OCI-LY1 (cell line): ENCODE data around the gene VTI1A.

ENCODE experiments used
- H2AFZ ChIP-seq: fragments of 200-600 bp; sonication (generic), shearing (Covaris generic); 2 replicates; pipeline ENCODE4 v1.6.0; 2014; ENCODE audit warnings: antibody characterized with exemption, mild to moderate bottlenecking, low read length
- H3F3A ChIP-seq: fragments of 200-600 bp; sonication (generic), shearing (Covaris generic); 2 replicates; pipeline ENCODE4 v1.6.0; 2014; ENCODE audit warnings: mild to moderate bottlenecking, antibody characterized with exemption, low read length, moderate library complexity; ENCODE audit not compliant: insufficient read depth
- H3K27ac ChIP-seq: fragments of 200-600 bp; sonication (generic); 2 replicates; pipeline ENCODE4 v1.5.1; 2014; ENCODE audit warnings: low read length, mixed run types, mild to moderate bottlenecking, low read depth; ENCODE audit not compliant: poor library complexity, severe bottlenecking
- H3K27me3 ChIP-seq: fragments of 200-600 bp; sonication (generic); 2 replicates; pipeline ENCODE4 v1.6.0; 2014; ENCODE audit warnings: antibody characterized with exemption, mild to moderate bottlenecking, low read length, moderate library complexity; ENCODE audit not compliant: insufficient read depth
- H3K36me3 ChIP-seq: fragments of 200-600 bp; sonication (generic); 2 replicates; pipeline ENCODE4 v1.6.1; 2014; ENCODE audit warnings: mild to moderate bottlenecking, antibody characterized with exemption, low read length, moderate library complexity, mixed read lengths; ENCODE audit not compliant: insufficient read depth
- H3K4me1 ChIP-seq: fragments of 200-600 bp; sonication (generic); 2 replicates; pipeline ENCODE4 v1.5.1; 2014; ENCODE audit warnings: mild to moderate bottlenecking, low read length, moderate library complexity; ENCODE audit not compliant: insufficient read depth, severe bottlenecking
- H3K4me2 ChIP-seq: fragments of 200-600 bp; sonication (generic), shearing (Covaris generic); 2 replicates; pipeline ENCODE4 v1.6.1; 2014; ENCODE audit warnings: low read length
- H3K4me3 ChIP-seq: fragments of 200-600 bp; sonication (generic); 2 replicates; pipeline ENCODE4 v1.5.1; 2014; ENCODE audit warnings: low read length, low read depth, mild to moderate bottlenecking, mixed read lengths; ENCODE audit not compliant: poor library complexity, severe bottlenecking
- H3K79me2 ChIP-seq: fragments of 200-600 bp; shearing (Covaris generic); 2 replicates; pipeline ENCODE4 v1.6.1; 2016; ENCODE audit warnings: mixed run types, low read length, mixed read lengths; ENCODE audit not compliant: insufficient read depth
- H3K9ac ChIP-seq: fragments of 200-600 bp; sonication (generic), shearing (Covaris generic); 2 replicates; pipeline ENCODE4 v1.6.1; 2014; ENCODE audit warnings: mild to moderate bottlenecking, low read length, mixed read lengths
- H3K9me2 ChIP-seq: fragments of 200-600 bp; sonication (generic), shearing (Covaris generic); 2 replicates; pipeline ENCODE4 v1.6.1; 2014; ENCODE audit warnings: low read depth, mild to moderate bottlenecking, low read length, mixed read lengths
- H3K9me3 ChIP-seq: fragments of 200-600 bp; shearing (Covaris generic); 2 replicates; pipeline ENCODE4 v1.6.1; 2014; ENCODE audit warnings: low read length, mixed read lengths
- H4K20me1 ChIP-seq: fragments of 200-600 bp; sonication (generic), shearing (Covaris generic); 2 replicates; pipeline ENCODE4 v1.6.0; 2016; ENCODE audit warnings: mild to moderate bottlenecking, low read length; ENCODE audit not compliant: insufficient read depth
- EZH2 ChIP-seq: fragments of 200-600 bp; sonication (generic), shearing (Covaris generic); IDR thresholded peaks from 2 replicates; pipeline ENCODE4 v1.8.0; 2017; ENCODE audit warnings: borderline replicate concordance, mixed run types, mild to moderate bottlenecking, antibody characterized with exemption, low read length, moderate library complexity, mixed read lengths
- TF ChIP-seq, protein P1 (sequence below): fragments of 200-600 bp; sonication (generic), shearing (Covaris generic); IDR thresholded peaks from 2 replicates; pipeline ENCODE4 v1.5.1; 2017; ENCODE audit warnings: mild to moderate bottlenecking, antibody characterized with exemption, low read length, moderate library complexity, mixed read lengths

The VTI1A gene

DNA sequence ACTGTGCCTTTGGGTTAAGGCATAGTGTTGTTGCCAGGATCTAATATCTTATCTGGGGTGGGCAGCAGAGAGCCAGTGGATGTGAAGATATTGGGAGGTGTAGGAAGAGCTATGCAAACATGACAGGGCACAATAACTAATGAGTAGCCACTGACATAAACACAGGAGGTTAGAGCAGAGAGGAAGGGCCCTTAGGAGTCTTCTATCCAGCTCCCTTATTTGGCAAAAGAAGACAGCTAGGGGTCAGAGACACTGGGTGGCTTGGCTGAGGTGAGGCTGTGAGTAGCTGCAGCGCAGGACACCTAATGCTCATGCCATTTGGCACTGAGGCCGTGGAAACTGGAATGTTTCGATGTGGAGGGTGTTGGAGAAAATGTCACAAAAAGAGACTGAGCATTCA, 326.8 kb downstream of the VTI1A start:
- TF ChIP-seq, protein P1, sequence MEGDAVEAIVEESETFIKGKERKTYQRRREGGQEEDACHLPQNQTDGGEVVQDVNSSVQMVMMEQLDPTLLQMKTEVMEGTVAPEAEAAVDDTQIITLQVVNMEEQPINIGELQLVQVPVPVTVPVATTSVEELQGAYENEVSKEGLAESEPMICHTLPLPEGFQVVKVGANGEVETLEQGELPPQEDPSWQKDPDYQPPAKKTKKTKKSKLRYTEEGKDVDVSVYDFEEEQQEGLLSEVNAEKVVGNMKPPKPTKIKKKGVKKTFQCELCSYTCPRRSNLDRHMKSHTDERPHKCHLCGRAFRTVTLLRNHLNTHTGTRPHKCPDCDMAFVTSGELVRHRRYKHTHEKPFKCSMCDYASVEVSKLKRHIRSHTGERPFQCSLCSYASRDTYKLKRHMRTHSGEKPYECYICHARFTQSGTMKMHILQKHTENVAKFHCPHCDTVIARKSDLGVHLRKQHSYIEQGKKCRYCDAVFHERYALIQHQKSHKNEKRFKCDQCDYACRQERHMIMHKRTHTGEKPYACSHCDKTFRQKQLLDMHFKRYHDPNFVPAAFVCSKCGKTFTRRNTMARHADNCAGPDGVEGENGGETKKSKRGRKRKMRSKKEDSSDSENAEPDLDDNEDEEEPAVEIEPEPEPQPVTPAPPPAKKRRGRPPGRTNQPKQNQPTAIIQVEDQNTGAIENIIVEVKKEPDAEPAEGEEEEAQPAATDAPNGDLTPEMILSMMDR: no peak
- TF ChIP-seq EZH2: no peak
- Histone ChIP-seq H3K36me3 (no peaks in the 10 kb centered on the region; the same call in 1 of the 2 replicates), H3F3A (no peaks in the 10 kb centered on the region), H3K4me1 (no peaks in the 10 kb centered on the region), H2AFZ (no peak overlapping the region), H3K9me3 (no peaks in the 10 kb centered on the region), H3K79me2 (no peaks in the 10 kb centered on the region), H3K4me3 (no peak overlapping the region), H3K27me3 (no peaks in the 10 kb centered on the region), H3K27ac (no peak overlapping the region), H3K9ac (no peak overlapping the region), H3K4me2 (no peak overlapping the region), H3K9me2 (no peaks in the 10 kb centered on the region), H4K20me1 (no peaks in the 10 kb centered on the region)

DNA sequence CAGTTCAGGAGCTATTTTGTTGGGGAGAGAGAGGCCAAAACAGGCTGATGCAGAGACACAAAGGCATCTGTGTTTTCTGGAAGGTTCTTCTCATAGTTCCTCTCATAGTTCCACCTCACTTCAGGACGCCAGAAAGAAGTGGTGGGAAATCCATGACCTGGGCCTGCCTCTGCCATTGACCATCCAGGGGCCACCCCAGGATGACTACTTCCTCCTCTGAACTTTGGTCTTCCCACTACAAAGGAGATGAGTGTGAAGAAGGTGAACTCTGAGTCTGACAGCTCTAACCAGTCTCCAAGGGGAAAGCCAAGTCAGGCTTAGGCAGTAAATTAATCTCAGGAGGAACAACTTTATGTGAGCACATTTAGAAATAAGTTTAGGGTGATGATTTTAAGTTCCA, 327.2 kb downstream of the VTI1A start:
- Histone ChIP-seq H3K27me3 (no peaks in the 10 kb centered on the region), H3K4me3 (no peak overlapping the region), H3K4me1 (no peaks in the 10 kb centered on the region), H3K4me2 (no peak overlapping the region), H3K9me2 (no peaks in the 10 kb centered on the region), H3K9me3 (no peaks in the 10 kb centered on the region), H3K79me2 (no peaks in the 10 kb centered on the region), H4K20me1 (no peaks in the 10 kb centered on the region), H3F3A (no peaks in the 10 kb centered on the region), H2AFZ (no peak overlapping the region), H3K36me3 (no peaks in the 10 kb centered on the region; the same call in 1 of the 2 replicates), H3K9ac (no peak overlapping the region), H3K27ac (no peak overlapping the region)
- TF ChIP-seq EZH2: no peak
- TF ChIP-seq, protein P1: no peak

DNA sequence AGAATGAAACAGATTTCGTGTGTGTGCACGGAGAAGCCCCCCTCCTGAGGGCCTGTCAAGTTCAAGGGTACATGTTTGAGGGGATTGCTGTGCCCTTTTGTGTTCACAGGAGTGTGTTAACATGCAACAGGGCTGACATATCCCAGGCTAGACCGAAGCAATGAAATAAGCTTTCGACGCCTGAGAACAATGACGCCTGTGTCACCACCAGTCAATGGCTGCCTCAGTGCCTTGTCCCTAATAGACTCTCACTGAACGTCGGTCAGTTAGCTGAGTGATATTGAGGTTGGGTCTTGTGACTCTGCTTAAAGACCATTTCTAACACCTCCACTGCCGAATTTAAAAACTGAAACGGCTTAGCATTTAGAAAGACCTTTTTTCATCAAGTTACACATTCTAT, 327.8 kb downstream of the VTI1A start:
- Histone ChIP-seq H3K9me3 (no peaks in the 10 kb centered on the region), H3K9me2 (no peaks in the 10 kb centered on the region), H3K36me3 (no peaks in the 10 kb centered on the region; the same call in 1 of the 2 replicates), H3K4me1 (no peaks in the 10 kb centered on the region), H4K20me1 (no peaks in the 10 kb centered on the region), H3K27me3 (no peaks in the 10 kb centered on the region), H3F3A (no peaks in the 10 kb centered on the region), H3K79me2 (no peaks in the 10 kb centered on the region), H3K9ac (no peak overlapping the region), H2AFZ (no peak overlapping the region), H3K4me3 (no peak overlapping the region), H3K4me2 (no peak overlapping the region), H3K27ac (no peak overlapping the region)
- TF ChIP-seq EZH2: no peak
- TF ChIP-seq, protein P1: no peak
